Measurements from ENCODE around the gene AHCTF1. TPM values are rescaled to one million over a fixed set of nuclear protein-coding genes. Genes with fewer than 3 reads are reported as not detected.

AHCTF1 gene, protein sequence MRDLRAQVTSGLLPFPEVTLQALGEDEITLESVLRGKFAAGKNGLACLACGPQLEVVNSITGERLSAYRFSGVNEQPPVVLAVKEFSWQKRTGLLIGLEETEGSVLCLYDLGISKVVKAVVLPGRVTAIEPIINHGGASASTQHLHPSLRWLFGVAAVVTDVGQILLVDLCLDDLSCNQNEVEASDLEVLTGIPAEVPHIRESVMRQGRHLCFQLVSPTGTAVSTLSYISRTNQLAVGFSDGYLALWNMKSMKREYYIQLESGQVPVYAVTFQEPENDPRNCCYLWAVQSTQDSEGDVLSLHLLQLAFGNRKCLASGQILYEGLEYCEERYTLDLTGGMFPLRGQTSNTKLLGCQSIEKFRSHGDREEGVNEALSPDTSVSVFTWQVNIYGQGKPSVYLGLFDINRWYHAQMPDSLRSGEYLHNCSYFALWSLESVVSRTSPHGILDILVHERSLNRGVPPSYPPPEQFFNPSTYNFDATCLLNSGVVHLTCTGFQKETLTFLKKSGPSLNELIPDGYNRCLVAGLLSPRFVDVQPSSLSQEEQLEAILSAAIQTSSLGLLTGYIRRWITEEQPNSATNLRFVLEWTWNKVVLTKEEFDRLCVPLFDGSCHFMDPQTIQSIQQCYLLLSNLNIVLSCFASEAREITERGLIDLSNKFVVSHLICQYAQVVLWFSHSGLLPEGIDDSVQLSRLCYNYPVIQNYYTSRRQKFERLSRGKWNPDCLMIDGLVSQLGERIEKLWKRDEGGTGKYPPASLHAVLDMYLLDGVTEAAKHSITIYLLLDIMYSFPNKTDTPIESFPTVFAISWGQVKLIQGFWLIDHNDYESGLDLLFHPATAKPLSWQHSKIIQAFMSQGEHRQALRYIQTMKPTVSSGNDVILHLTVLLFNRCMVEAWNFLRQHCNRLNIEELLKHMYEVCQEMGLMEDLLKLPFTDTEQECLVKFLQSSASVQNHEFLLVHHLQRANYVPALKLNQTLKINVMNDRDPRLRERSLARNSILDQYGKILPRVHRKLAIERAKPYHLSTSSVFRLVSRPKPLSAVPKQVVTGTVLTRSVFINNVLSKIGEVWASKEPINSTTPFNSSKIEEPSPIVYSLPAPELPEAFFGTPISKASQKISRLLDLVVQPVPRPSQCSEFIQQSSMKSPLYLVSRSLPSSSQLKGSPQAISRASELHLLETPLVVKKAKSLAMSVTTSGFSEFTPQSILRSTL (N-terminal part only)
- 63.0 and 69.0 TPM in 2 replicates for total RNA-seq

DNA sequence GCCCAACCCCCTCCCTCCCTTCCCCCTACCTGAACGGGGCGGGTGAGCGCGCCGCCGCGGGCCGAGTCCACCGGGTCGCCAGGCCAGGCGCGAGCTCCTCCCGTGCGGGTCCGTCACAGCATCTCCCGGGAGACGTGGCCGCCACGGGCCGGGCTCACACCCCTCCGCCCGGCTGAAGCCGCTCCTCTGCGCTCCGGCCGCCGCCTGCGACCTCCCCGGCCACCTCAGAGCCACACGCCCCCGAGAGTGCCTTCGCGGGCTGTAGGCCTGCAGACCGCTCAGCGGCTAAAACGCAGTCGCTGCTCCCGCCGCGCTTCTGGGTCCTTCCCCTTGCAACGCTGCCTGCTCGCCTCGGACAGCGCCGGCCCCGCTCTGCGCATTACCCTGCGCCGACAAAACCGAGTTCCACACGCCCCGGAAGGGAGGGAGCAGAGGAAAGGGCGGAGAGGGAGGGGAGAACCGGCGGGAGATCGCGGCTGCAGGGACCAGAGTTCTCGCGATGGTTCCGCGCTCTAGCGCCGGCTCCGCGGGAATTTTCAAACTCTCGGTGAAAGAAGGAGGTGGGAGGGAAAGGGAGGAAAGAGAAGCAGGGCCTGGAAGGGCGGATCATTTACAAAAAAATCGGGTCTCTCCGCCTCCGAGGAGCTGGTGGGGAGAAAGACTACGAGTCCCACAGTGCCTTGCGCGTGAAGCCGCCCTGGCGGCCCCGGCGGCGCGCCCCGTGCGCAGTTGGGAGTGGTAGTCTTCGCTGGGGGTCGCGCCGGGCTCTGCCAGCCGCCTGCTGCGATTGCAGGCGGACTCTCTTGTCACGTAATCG lies at the start of gene AHCTF1:
Gene AHCTF1 (minus strand): TSS at position 400 of the 817 bp plus-strand sequence. CDS start 13,578 bp downstream, outside the sequence.

Small RNA genes within 50 kb of the gene (small RNA-seq; reads per million reads assigned to genes)
- gene AC113174.1 (not detected), gene RF00402 (not detected)

Other genes with a start within 250 kb of the AHCTF1 start
- gene SCCPDH, start 207.5 kb downstream of the AHCTF1 start, total RNA-seq, result 55.9 and 56.5 TPM in 2 replicates
- gene ZNF695, start 76.1 kb upstream of the AHCTF1 start, total RNA-seq, result 3.2 and 4.5 TPM in 2 replicates
- 6.4 and 7.0 TPM in 2 replicates for gene ZNF670, start 146.9 kb upstream of the AHCTF1 start, total RNA-seq
- gene ZNF669, start 172.4 kb upstream of the AHCTF1 start, total RNA-seq, result 8.3 and 12.9 TPM in 2 replicates
- gene ZNF124, start 240.1 kb upstream of the AHCTF1 start, total RNA-seq, result 55.5 and 58.9 TPM in 2 replicates

All from thoracic aorta endothelial cell (primary cell).